Upper lobe of left lung (tissue), 4 donors: ENCODE data around the gene RBP2.

Experiments
- CTCF ChIP-seq, 6 experiments: fragments of 450-650 bp in 4 of 6; fragments of 200-600 bp in 2 of 6; sonication (generic) in 2 of 6; IDR thresholded peaks; one replicate each; pipeline ENCODE4 v1.5.1; 2016 to 2019; ENCODE audit warnings: antibody characterized with exemption in 6 of 6
- EP300 ChIP-seq, 4 donors: sonication (generic); formaldehyde crosslinking; IDR thresholded peaks; one replicate each; pipeline ENCODE4 v1.5.1; 2017; ENCODE audit warnings: antibody characterized with exemption in 4 of 4, control low read depth in 2 of 4
- POLR2A ChIP-seq, 4 donors: fragments of 450-650 bp; IDR thresholded peaks; one replicate each; pipeline ENCODE4 v1.5.1; 2016 to 2017; ENCODE audit warnings: antibody characterized with exemption in 4 of 4, mild to moderate bottlenecking in 2 of 4

DNA sequence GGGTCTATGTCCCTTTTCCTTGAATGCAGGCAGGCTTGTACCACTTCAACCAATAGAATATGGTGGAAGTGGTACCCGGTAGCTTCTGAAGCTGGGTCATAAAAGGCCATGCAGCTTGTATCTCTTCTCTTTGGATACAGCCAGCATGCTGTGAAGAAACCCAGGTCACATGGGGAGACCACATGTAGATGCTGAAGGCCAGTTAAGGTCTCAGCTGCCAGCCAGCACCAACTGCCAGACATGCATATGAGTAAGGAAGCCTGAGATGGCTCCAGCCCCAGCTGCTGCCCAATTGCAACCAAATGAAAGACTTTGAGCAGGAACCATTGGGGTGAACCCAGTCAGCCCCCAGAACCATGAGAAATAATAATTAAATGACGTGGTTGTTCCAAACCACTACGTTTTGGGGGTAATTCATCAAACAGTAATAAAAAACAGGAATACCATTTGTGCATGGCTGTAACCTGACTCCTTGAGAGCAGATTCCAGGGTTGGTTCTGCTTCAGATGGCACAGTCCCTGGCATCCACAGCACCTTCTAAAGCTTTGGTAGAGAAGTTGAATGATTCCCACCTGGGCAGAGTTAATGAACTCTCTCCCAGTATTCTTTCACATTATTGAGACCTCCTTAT, 3.8 kb downstream of the RBP2 start:
- TF ChIP-seq EP300 (IDR thresholded peaks at IDR 0.05) (no peak), POLR2A (IDR thresholded peaks at IDR 0.05) (no peak), CTCF (IDR thresholded peaks at IDR 0.05) (no peak)
